ENCODE results near the gene RAPGEFL1. TPM values are rescaled to one million over a fixed set of nuclear protein-coding genes. Genes with fewer than 3 reads are reported as not detected.

The RAPGEFL1 gene
- total and polyA plus RNA-seq, 2 donors (not counting 1 experiment from before 2014, with no cell fraction given) = 1.2 to 1.6 TPM

DNA sequence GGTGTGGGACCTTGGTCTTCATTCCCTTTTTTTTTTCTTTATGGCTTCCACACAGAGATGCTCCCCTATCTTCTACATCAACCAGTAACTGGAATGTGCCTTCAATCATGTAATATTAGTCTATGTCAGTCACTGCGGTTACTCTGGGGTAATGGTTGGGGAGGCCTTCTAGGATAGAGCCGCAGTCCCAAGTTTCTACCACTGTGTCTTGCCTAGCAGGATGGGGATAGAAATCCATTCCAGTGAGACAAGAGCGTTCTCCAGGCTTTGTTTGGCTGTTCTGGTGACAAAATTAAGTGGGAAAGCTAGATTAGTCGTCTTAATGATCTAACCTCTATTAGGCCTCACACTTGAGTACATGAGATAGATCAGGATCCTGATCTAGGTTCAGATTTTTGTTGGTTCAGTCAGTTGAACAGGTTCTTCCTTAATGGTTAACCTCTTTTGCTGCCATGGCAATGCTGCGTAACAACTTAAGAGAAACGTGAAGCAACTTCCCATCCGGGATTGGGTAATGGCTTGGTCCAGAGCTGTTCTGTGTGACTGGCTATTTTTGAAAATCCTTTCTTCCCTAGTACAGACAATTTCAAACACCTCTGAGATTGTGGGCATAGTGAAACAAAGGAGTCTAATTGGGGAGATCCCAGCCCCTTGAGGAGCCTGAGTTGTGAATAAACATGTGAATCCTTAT lies 46.8 kb upstream of the RAPGEFL1 start:
- peaks cover 2% of the 10 kb centered on the region for H4K20me1 ChIP-seq (ENCODE audit: control insufficient read depth, extremely low read depth, insufficient read depth, low read length)

DNA sequence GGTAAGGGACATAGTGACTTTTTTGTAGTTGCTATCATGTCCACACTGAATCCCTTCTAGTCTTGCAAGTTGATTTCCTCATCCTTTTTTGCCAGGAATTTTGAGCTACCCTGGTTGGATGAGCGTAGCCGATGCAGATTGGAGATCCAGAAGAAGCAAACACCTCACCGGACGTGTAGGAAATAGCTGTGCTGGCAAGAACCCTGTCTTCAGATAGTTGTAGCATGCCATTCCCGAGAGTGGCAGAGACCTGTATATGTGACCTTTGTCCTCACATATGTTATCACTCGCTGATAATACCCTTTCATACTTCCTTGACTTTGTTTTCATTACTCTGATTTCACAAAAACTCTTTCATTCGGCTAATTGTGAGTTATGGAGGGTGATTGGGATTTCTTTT lies 43.1 kb upstream of the RAPGEFL1 start:
- H3K27me3 ChIP-seq (ENCODE audit: control insufficient read depth, insufficient read depth, low read length) = no peaks in the 10 kb centered on the region
- peaks cover 3% of the 10 kb centered on the region for H3K4me1 ChIP-seq (ENCODE audit: control insufficient read depth, extremely low read depth, insufficient read depth, low read length)
- no peak overlapping the region for H2AFZ ChIP-seq (ENCODE audit: low read length)
- no peak overlapping the region for H3K27ac ChIP-seq (ENCODE audit: insufficient read depth, low read length)
- no peak for TF ChIP-seq EZH2 (IDR thresholded peaks at IDR 0.05; ENCODE audit: low read length, missing control alignments)
- TF ChIP-seq, protein P1, sequence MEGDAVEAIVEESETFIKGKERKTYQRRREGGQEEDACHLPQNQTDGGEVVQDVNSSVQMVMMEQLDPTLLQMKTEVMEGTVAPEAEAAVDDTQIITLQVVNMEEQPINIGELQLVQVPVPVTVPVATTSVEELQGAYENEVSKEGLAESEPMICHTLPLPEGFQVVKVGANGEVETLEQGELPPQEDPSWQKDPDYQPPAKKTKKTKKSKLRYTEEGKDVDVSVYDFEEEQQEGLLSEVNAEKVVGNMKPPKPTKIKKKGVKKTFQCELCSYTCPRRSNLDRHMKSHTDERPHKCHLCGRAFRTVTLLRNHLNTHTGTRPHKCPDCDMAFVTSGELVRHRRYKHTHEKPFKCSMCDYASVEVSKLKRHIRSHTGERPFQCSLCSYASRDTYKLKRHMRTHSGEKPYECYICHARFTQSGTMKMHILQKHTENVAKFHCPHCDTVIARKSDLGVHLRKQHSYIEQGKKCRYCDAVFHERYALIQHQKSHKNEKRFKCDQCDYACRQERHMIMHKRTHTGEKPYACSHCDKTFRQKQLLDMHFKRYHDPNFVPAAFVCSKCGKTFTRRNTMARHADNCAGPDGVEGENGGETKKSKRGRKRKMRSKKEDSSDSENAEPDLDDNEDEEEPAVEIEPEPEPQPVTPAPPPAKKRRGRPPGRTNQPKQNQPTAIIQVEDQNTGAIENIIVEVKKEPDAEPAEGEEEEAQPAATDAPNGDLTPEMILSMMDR (conservative IDR thresholded peaks at IDR 0.05 in 1 of 2, IDR thresholded peaks at IDR 0.05 in 1 of 2; ENCODE audit: low read depth in 1 of 2, low read length in 2 of 2) = no peak
- H4K20me1 ChIP-seq (ENCODE audit: control insufficient read depth, extremely low read depth, insufficient read depth, low read length) = no peaks in the 10 kb centered on the region
- H3K79me2 ChIP-seq (ENCODE audit: control insufficient read depth, insufficient read depth, low read length) = peaks cover 12% of the 10 kb centered on the region
- no peak overlapping the region for H3K4me2 ChIP-seq (ENCODE audit: extremely low read depth, insufficient read depth, low read length)
- H3K9me3 ChIP-seq (ENCODE audit: control insufficient read depth, insufficient read depth, low read depth, low read length) = no peaks in the 10 kb centered on the region
- peaks cover 24% of the 10 kb centered on the region for H3K36me3 ChIP-seq (ENCODE audit: control insufficient read depth, insufficient read depth, low read length)
- no peak overlapping the region for H3K9ac ChIP-seq (ENCODE audit: insufficient read depth, low read length)
- DNase-seq (ENCODE audit: low read depth in 2 of 2) = no peak
- no peak overlapping the region for H3K4me3 ChIP-seq (replicated peaks in 1 of 4; ENCODE audit: control extremely low read depth in 1 of 4, insufficient read depth in 1 of 4, low read depth in 3 of 4, low read length in 4 of 4)

More for the DNA sequence above, 46.8 kb upstream of the RAPGEFL1 start:
- H3K4me3 ChIP-seq (replicated peaks in 1 of 4; ENCODE audit: control extremely low read depth in 1 of 4, insufficient read depth in 1 of 4, low read depth in 3 of 4, low read length in 4 of 4) = no peak overlapping the region
- H3K27ac ChIP-seq (ENCODE audit: insufficient read depth, low read length) = no peak overlapping the region
- DNase-seq (ENCODE audit: low read depth in 2 of 2) = no peak
- no peak for TF ChIP-seq EZH2 (IDR thresholded peaks at IDR 0.05; ENCODE audit: low read length, missing control alignments)
- TF ChIP-seq, protein P1 (conservative IDR thresholded peaks at IDR 0.05 in 1 of 2, IDR thresholded peaks at IDR 0.05 in 1 of 2; ENCODE audit: low read depth in 1 of 2, low read length in 2 of 2) = no peak
- no peak overlapping the region for H3K9ac ChIP-seq (ENCODE audit: insufficient read depth, low read length)
- H3K4me2 ChIP-seq (ENCODE audit: extremely low read depth, insufficient read depth, low read length) = no peak overlapping the region
- H3K4me1 ChIP-seq (ENCODE audit: control insufficient read depth, extremely low read depth, insufficient read depth, low read length) = peaks cover 2% of the 10 kb centered on the region
- H2AFZ ChIP-seq (ENCODE audit: low read length) = no peak overlapping the region
- H3K27me3 ChIP-seq (ENCODE audit: control insufficient read depth, insufficient read depth, low read length) = no peaks in the 10 kb centered on the region
- no peaks in the 10 kb centered on the region for H3K9me3 ChIP-seq (ENCODE audit: control insufficient read depth, insufficient read depth, low read depth, low read length)
- peaks cover 25% of the 10 kb centered on the region for H3K36me3 ChIP-seq (ENCODE audit: control insufficient read depth, insufficient read depth, low read length)
- peaks cover 38% of the 10 kb centered on the region for H3K79me2 ChIP-seq (ENCODE audit: control insufficient read depth, insufficient read depth, low read length)

DNA sequence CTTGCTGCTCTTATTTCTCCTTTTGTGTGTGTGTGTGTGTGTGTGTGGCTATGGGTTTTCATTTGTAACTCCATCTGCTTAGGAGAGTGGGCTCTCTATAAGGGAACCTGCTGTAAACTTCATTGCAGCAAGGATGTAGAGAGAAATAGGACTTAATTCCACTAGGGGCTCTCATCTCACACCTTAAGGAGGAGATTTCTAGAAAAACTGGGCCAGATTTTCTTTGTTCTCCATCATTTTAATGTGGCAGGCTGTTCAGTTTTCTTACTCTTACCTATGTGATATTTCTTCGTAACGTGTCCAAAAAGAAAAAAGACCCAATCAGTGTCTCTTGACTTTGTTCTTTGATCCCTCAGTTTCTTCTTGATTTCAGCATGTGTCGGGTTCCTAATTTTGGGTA lies 41.5 kb upstream of the RAPGEFL1 start:
- H3K27me3 ChIP-seq (ENCODE audit: control insufficient read depth, insufficient read depth, low read length) = no peaks in the 10 kb centered on the region
- no peak overlapping the region for H2AFZ ChIP-seq (ENCODE audit: low read length)
- peaks cover 17% of the 10 kb centered on the region for H3K36me3 ChIP-seq (ENCODE audit: control insufficient read depth, insufficient read depth, low read length)
- no peak overlapping the region for H3K9ac ChIP-seq (ENCODE audit: insufficient read depth, low read length)
- no peaks in the 10 kb centered on the region for H4K20me1 ChIP-seq (ENCODE audit: control insufficient read depth, extremely low read depth, insufficient read depth, low read length)
- no peak overlapping the region for H3K4me3 ChIP-seq (replicated peaks in 1 of 4; ENCODE audit: control extremely low read depth in 1 of 4, insufficient read depth in 1 of 4, low read depth in 3 of 4, low read length in 4 of 4)
- TF ChIP-seq EZH2 (IDR thresholded peaks at IDR 0.05; ENCODE audit: low read length, missing control alignments) = no peak
- TF ChIP-seq, protein P1 (conservative IDR thresholded peaks at IDR 0.05 in 1 of 2, IDR thresholded peaks at IDR 0.05 in 1 of 2; ENCODE audit: low read depth in 1 of 2, low read length in 2 of 2) = no peak
- peaks cover 7% of the 10 kb centered on the region for H3K4me1 ChIP-seq (ENCODE audit: control insufficient read depth, extremely low read depth, insufficient read depth, low read length)
- H3K4me2 ChIP-seq (ENCODE audit: extremely low read depth, insufficient read depth, low read length) = no peak overlapping the region
- peaks cover 8% of the 10 kb centered on the region for H3K79me2 ChIP-seq (ENCODE audit: control insufficient read depth, insufficient read depth, low read length)
- no peak for DNase-seq (ENCODE audit: low read depth in 2 of 2)
- H3K9me3 ChIP-seq (ENCODE audit: control insufficient read depth, insufficient read depth, low read depth, low read length) = no peaks in the 10 kb centered on the region
- H3K27ac ChIP-seq (ENCODE audit: insufficient read depth, low read length) = no peak overlapping the region
